IPS-15b (cell line): ENCODE data around the gene CELF2.

Experiments used
- H3K27me3 ChIP-seq: one replicate; pipeline ENCODE4 v1.6.1; 2013; ENCODE audit warnings: low read length; ENCODE audit not compliant: control insufficient read depth, insufficient read depth
- H3K36me3 ChIP-seq: one replicate; pipeline ENCODE4 v1.6.1; 2013; ENCODE audit warnings: low read length; ENCODE audit not compliant: control insufficient read depth, insufficient read depth
- H3K4me1 ChIP-seq: one replicate; pipeline ENCODE4 v1.6.1; 2013; ENCODE audit warnings: mild to moderate bottlenecking, low read length; ENCODE audit not compliant: control insufficient read depth, insufficient read depth
- H3K4me3 ChIP-seq: one replicate; pipeline ENCODE4 v1.5.1; 2013; ENCODE audit warnings: low read depth, low read length
- H3K9ac ChIP-seq: one replicate; pipeline ENCODE4 v1.6.1; 2013; ENCODE audit warnings: low read depth, mild to moderate bottlenecking, low read length
- H3K9me3 ChIP-seq: one replicate; pipeline ENCODE4 v1.6.1; 2013; ENCODE audit warnings: mild to moderate bottlenecking, low read length; ENCODE audit not compliant: control insufficient read depth, insufficient read depth

Gene CELF2

DNA sequence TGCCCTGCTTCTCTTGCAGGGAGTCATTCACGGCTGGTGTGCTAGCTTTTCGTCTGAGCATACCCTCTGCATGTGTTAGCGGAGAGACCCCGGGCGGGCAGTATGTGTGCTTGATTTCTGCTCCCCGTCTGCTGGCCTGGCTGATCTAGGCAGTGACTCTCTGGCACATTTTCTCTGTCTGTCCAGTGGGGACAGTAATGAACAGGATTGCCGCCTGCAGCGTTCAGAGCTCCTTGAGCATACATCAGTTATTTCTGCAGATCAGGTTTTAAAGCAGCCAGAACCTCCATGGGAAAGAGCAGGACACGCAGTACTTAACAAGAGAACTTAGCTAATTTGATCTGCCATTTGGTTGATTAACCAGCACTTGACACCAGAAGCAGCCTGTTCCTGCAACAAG, 242.5 kb downstream of the CELF2 start:
- Histone ChIP-seq H3K27me3 (no peaks in the 10 kb centered on the region), H3K9me3 (no peaks in the 10 kb centered on the region), H3K4me3 (no peak overlapping the region), H3K36me3 (peaks cover 3% of the 10 kb centered on the region), H3K9ac (no peak overlapping the region), H3K4me1 (no peaks in the 10 kb centered on the region)

DNA sequence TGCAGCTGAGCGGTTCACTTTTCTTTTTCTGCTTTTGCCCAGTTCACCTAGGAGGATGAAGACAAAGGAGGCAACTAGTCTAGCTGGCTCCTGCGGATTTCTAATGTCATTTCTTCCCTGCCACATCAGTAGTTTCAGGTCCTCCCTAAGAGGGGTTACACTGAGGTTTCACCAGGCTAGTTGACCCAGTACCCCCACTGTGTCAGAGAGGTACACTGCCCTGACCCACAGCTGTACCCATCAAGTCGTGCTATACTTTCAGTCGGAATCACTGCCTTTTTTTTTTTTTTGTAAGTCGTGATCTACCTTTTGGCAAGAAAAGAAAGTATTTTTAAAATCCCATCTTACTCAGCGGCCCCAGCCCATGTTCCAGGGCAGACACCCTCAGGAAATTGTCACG, 243.5 kb downstream of the CELF2 start:
- Histone ChIP-seq H3K4me1 (no peaks in the 10 kb centered on the region), H3K9ac (no peak overlapping the region), H3K4me3 (no peak overlapping the region), H3K36me3 (peaks cover 3% of the 10 kb centered on the region), H3K9me3 (no peaks in the 10 kb centered on the region), H3K27me3 (no peaks in the 10 kb centered on the region)

DNA sequence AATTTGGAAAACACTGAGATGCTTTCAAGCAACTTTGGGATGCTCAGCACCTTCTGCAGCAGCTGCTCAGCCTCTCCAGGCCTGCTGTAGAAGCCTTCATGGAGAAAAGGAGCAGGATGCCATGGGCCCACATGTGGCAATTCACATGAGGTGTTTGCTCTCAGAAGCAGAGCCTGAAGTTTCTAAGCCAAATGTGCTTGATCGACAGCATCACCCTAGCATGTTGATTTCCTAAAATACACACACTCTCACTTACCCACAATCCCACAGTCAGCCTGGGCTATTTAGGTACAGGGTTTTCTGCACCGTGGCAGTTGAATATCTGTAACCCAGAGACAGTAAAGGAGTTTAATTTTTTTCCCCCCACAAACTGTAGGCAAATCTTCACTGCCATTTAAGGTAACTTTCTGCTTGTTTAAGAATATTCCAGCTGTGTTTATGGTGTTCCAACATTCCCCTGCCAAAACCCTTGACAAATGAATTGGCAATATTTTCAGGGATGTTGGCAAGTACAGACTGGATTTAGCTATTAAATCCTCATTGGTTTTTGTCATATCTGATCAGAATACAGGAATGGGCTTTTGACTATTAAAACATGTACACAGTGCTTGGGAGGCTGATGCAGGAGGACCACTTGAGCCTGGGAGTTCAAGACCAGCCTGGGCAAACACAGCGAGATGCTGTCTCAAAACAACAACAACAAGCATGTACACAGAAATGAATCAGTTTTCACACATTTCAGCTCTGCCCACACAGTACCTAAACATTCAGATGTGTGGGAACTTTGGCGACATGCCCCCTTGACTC, 244.2 kb downstream of the CELF2 start:
- H3K4me1 ChIP-seq: no peaks in the 10 kb centered on the region

DNA sequence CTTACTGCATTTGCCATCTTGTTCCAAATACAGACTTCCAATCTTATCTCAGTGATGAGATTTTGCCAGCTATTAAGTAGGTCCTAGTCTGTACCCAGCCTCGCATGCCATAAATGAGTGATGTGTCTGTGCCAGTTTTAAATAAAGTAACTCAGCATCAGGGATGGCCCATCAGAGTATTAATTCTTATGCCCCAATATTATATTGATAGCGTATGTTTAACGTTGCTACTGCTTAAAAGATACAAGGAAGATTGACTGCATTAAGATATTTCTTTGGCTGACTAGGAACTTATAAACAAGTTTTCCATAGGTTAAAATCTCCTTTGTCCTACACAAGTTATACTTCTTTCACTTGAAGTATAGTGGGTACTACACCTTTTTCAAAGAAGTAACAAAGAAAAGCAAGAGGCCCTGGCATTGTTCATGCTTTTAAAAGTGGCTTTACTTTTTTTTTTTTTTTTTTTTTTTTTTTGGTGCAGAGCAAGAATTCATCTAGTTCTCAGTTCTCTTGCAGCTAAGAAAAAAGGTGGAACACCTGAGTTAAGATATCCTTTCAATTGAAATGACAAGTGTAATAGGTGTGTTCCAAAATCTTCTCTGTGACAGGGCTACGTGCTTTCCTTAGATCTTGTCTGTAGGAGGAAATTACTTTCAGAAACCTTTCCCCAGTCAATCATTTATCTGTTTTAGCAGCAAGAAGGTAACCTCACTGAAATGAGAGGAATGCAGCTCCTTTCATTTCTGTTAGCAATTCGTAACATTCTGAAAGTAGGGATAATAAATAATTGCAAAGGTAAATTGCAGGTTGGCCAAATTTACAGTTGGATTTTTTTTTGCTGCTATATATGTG, 245.0 kb downstream of the CELF2 start:
- Histone ChIP-seq H3K9ac (no peak overlapping the region), H3K36me3 (peaks cover 2% of the 10 kb centered on the region), H3K27me3 (no peaks in the 10 kb centered on the region), H3K4me3 (no peak overlapping the region), H3K4me1 (no peaks in the 10 kb centered on the region), H3K9me3 (no peaks in the 10 kb centered on the region)

More for the DNA sequence above, 244.2 kb downstream of the CELF2 start:
- Histone ChIP-seq H3K27me3 (no peaks in the 10 kb centered on the region), H3K36me3 (peaks cover 3% of the 10 kb centered on the region), H3K9ac (no peak overlapping the region), H3K4me3 (no peak overlapping the region), H3K9me3 (no peaks in the 10 kb centered on the region)

DNA sequence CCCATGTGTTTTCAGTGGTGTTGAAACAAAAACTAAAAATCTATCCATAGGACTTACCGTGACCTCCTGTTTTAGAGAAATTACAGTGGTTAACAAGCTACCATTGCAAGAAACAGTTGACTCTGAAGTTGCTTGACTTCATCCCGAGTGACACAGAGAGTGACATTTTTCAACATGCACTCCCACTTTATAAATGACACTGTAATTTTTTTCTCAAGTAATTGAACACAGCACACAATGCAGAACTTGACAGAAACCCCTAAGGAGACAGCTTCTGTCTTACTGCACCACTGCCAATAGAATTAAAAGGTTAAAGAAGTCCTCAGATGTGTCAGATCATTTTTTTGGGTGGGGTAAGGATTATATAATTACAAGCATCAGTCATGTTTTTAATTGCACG, 246.1 kb downstream of the CELF2 start:
- Histone ChIP-seq H3K4me3 (no peak overlapping the region), H3K27me3 (no peaks in the 10 kb centered on the region), H3K9ac (no peak overlapping the region), H3K4me1 (no peaks in the 10 kb centered on the region), H3K9me3 (no peaks in the 10 kb centered on the region), H3K36me3 (no peaks in the 10 kb centered on the region)

DNA sequence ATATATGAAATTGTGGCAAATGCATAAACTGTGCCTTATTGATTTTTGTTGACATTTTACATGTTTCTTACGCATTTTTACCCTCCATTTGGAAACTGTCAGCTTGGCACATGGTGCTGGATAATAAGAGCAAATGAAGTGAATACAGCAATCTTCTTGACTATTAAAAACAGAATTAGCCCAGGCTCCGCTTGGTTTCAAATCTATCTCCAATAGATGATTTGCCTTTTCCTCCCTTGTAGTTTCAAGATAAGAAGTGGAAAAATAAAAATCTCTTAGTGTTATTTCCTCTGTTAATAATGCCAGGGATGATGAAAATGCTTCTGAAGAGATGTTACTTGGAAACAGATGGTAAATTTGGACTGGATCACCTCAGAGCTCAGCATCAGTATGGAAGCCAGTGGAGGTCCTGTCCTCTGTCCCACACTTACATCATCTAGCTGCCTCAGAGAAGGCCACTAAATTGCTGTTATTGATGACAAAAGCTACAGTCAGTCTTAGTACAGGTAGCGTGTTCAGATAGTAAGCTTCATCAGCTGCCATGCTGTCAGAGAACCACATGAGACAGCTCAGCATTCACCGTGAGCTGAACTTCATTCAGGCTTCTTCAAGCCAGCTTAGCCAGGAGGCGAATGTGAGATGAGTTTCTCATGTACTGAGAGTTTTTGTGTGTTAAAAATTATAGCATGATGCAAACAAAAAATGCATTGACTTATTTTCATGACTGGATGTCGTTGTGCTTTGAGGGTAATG, 246.8 kb downstream of the CELF2 start:
- Histone ChIP-seq H3K9me3 (no peaks in the 10 kb centered on the region), H3K4me3 (no peak overlapping the region), H3K4me1 (no peaks in the 10 kb centered on the region), H3K27me3 (no peaks in the 10 kb centered on the region), H3K36me3 (no peaks in the 10 kb centered on the region), H3K9ac (no peak overlapping the region)

DNA sequence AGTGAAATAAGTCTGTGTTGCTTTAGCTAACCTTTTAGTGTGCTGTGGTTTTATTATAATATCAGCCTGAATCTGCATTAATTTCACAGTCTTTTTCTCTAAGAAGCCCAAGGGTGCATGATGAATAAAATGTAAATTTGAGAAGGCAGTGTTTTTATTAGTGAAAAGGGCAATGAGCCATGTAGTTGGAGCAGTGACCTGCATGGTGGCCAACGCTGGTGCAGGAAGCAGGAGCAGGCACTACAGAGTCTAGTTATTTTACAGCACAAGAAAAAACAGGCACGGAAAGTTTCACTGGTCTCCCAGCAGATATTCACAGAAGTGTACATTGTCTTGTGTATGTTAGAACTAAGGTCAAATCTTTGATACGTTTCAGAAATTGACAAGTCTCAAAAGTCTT, 247.8 kb downstream of the CELF2 start:
- Histone ChIP-seq H3K36me3 (no peaks in the 10 kb centered on the region), H3K4me1 (peaks cover 4% of the 10 kb centered on the region), H3K9me3 (no peaks in the 10 kb centered on the region), H3K4me3 (no peak overlapping the region), H3K9ac (no peak overlapping the region), H3K27me3 (no peaks in the 10 kb centered on the region)

DNA sequence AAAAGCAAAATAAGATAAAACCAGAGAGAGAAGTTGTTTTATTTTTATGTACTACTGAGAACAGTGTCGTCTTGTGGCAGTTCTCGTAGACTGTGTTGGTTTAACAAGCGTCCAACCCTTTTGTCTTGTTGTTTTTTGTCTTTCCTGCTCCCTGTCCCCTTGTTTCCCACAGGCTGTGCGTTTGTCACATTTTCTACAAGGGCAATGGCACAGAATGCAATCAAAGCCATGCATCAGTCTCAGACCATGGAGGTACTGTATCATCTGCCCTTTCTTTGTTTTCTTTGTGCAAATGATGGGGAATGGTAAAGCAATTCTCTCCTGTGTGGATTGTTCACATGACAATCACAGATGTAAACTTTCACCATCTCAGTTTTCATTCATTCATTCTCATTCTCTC, 248.8 kb downstream of the CELF2 start:
- Histone ChIP-seq H3K9ac (no peak overlapping the region), H3K9me3 (no peaks in the 10 kb centered on the region), H3K36me3 (no peaks in the 10 kb centered on the region), H3K27me3 (no peaks in the 10 kb centered on the region), H3K4me3 (no peak overlapping the region), H3K4me1 (peaks cover 4% of the 10 kb centered on the region)

DNA sequence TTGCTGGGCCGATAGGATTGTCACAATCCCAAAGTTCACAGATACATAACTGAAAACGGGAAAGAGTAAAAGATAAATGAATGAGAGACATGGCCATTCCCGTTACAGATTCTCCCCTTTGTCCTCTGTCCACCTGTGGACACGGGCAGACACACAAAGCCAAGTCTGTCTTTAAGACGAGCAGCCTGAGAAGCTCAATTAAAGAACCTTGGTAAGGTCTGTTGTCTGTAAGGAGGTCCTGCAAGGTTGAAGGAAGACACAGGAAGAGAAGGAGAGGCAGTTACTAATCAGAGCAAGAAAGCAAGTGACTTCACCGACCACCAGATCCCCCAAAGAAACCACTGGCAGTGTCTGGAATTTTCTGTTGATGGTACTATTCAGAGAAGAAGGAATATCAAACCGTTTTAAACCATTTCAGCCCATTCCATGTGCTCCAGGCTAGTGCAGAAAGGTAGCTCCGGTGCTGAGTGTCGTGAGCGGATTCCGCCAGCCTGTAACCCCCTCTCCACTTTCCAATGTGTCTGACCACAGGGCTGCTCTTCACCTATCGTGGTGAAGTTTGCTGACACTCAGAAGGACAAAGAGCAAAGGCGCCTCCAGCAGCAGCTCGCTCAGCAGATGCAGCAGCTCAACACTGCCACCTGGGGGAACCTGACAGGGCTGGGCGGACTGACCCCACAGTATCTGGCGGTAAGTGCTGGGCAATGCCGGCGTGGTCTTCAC, 252.6 kb downstream of the CELF2 start:
- H3K4me1 ChIP-seq: peaks cover 4% of the 10 kb centered on the region
- H3K4me3 ChIP-seq: no peak overlapping the region
- no peaks in the 10 kb centered on the region for H3K9me3 ChIP-seq
- H3K36me3 ChIP-seq: no peaks in the 10 kb centered on the region
- no peaks in the 10 kb centered on the region for H3K27me3 ChIP-seq
- H3K9ac ChIP-seq: no peak overlapping the region

DNA sequence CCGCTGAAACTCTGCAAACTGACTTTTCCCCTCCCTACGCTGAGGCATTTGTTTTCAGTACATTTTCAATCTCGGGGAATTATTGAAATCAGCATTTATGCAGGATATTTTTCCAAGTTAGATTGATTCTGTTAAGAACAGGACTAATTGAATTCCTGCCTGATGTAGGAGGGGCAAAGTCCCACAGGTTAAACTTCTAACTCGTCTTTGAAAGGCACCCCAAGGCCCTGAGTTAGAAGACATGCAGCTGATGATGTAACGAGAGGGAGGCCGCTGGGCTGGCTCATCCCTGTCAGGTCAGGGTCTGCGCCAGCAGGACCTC, 253.1 kb downstream of the CELF2 start:
- Histone ChIP-seq H3K9ac (no peak overlapping the region), H3K27me3 (no peaks in the 10 kb centered on the region), H3K4me1 (peaks cover 4% of the 10 kb centered on the region), H3K36me3 (no peaks in the 10 kb centered on the region), H3K4me3 (no peak overlapping the region), H3K9me3 (no peaks in the 10 kb centered on the region)

DNA sequence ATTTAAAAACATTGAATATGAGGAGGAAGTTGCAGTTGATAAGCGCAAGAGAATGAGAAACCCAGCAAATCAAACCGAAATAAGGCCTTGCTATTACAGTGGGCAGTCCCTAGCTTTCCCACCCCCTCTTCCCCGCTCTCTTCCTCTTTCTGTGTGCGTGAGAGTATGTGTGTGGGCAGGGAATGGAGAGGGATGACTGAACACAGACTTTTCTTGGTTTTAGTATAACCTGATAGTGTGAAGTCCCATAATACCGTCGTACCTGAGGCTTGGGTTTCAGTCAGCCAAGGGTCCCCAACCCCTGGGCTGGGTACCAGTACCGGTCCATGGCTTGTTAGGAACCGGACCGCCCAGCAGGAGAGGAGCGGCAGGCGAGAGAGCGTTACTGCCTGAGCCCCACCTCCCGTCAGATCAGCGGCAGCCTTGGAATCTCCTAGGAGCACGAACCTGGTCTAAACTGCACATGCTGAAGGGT, 255.3 kb downstream of the CELF2 start:
- Histone ChIP-seq H3K27me3 (no peaks in the 10 kb centered on the region), H3K4me3 (no peak overlapping the region), H3K9me3 (no peaks in the 10 kb centered on the region), H3K9ac (no peak overlapping the region), H3K36me3 (no peaks in the 10 kb centered on the region), H3K4me1 (peaks cover 4% of the 10 kb centered on the region)
